MM.1S (cell line): ENCODE data around the gene MACROD2.
"Not testable (repeated sequence)": the region's sequence is repeated elsewhere in the genome, so short reads cannot be mapped to it uniquely, and the experiment has no call there.

ENCODE experiments used
- DNase-seq: peaks from one replicate; pipeline ENCODE4 v3.0.0-alpha.2; 2015
- H2AFZ ChIP-seq: fragments of 300-600 bp; sonication (generic); 2 replicates; pipeline ENCODE4 v1.6.0; 2016; ENCODE audit warnings: antibody characterized with exemption, low read length
- H3F3A ChIP-seq: fragments of 300-600 bp; sonication (generic); 2 replicates; pipeline ENCODE4 v1.6.1; 2016; ENCODE audit warnings: mild to moderate bottlenecking, antibody characterized with exemption, low read length, moderate library complexity, mixed read lengths; ENCODE audit not compliant: insufficient read depth
- H3K27ac ChIP-seq: fragments of 300-600 bp; sonication (generic); 2 replicates; pipeline ENCODE4 v1.5.1; 2016; ENCODE audit warnings: mild to moderate bottlenecking, low read length
- H3K27me3 ChIP-seq: fragments of 300-600 bp; sonication (generic); replicated peaks from 2 replicates; pipeline ENCODE4 v1.6.0; 2016; ENCODE audit warnings: low read length; ENCODE audit not compliant: insufficient read depth
- H3K36me3 ChIP-seq: fragments of 300-600 bp; sonication (generic); replicated peaks from 2 replicates; pipeline ENCODE4 v1.6.1; 2016; ENCODE audit warnings: mild to moderate bottlenecking, low read length, mixed read lengths; ENCODE audit not compliant: insufficient read depth
- H3K4me1 ChIP-seq: fragments of 300-600 bp; sonication (generic); 2 replicates; pipeline ENCODE4 v1.6.1; 2016; ENCODE audit warnings: low read length, mixed read lengths
- H3K4me2 ChIP-seq: fragments of 300-600 bp; sonication (generic); 2 replicates; pipeline ENCODE4 v1.6.0; 2016; ENCODE audit warnings: low read depth, low read length
- H3K4me3 ChIP-seq: fragments of 300-600 bp; sonication (generic); 2 replicates; pipeline ENCODE4 v1.5.1; 2016; ENCODE audit warnings: low read length, mixed read lengths
- H3K79me2 ChIP-seq: fragments of 300-600 bp; sonication (generic); 2 replicates; pipeline ENCODE4 v1.6.1; 2016; ENCODE audit warnings: mixed run types, low read length, mixed read lengths
- H3K9ac ChIP-seq: fragments of 300-600 bp; sonication (generic); 2 replicates; pipeline ENCODE4 v1.6.1; 2016; ENCODE audit warnings: low read length, mixed read lengths
- H3K9me2 ChIP-seq: fragments of 300-600 bp; sonication (generic); replicated peaks from 2 replicates; pipeline ENCODE4 v1.6.1; 2016; ENCODE audit warnings: mild to moderate bottlenecking, low read length, mixed read lengths; ENCODE audit not compliant: insufficient read depth
- H3K9me3 ChIP-seq: fragments of 300-600 bp; sonication (generic); replicated peaks from 2 replicates; pipeline ENCODE4 v1.6.1; 2016; ENCODE audit warnings: mild to moderate bottlenecking, low read length, mixed read lengths; ENCODE audit not compliant: insufficient read depth
- H4K20me1 ChIP-seq: fragments of 300-600 bp; sonication (generic); 2 replicates; pipeline ENCODE4 v1.6.1; 2016; ENCODE audit warnings: mild to moderate bottlenecking, low read length, moderate library complexity, mixed read lengths; ENCODE audit not compliant: insufficient read depth
- CTCF ChIP-seq: fragments of 300-600 bp; sonication (generic); IDR thresholded peaks from 2 replicates; pipeline ENCODE4 v1.5.1; 2016; ENCODE audit warnings: antibody characterized with exemption, low read length, mixed read lengths
- EZH2 ChIP-seq: fragments of 300-600 bp; sonication (generic); optimal IDR thresholded peaks from 2 replicates; pipeline ENCODE3; 2017; ENCODE audit warnings: low read depth, mild to moderate bottlenecking, antibody characterized with exemption, low read length, mixed read lengths
- EZH2phosphoT487 ChIP-seq: fragments of 300-600 bp; sonication (generic); IDR thresholded peaks from 2 replicates; pipeline ENCODE4 v1.6.1; 2018; ENCODE audit warnings: antibody characterized with exemption, low read length

The MACROD2 gene

GRCh38 chr20:14207591-14207990 lies 212.3 kb downstream of the MACROD2 start:
- Histone ChIP-seq H3K27me3 (no peaks in the 10 kb centered on the region), H3K27ac (no peak overlapping the region)

GRCh38 chr20:14208956-14209355 lies 213.6 kb downstream of the MACROD2 start:
- H3K4me3 ChIP-seq = no peak overlapping the region
- H3K79me2 ChIP-seq = no peaks in the 10 kb centered on the region
- H3K9ac ChIP-seq = no peak overlapping the region
- no peak overlapping the region for H3K27ac ChIP-seq
- no peaks in the 10 kb centered on the region for H4K20me1 ChIP-seq
- TF ChIP-seq EZH2 (no peak), CTCF (no peak)
- H3K4me1 ChIP-seq = no peaks in the 10 kb centered on the region
- no peak overlapping the region for H3K4me2 ChIP-seq
- H3K9me2 ChIP-seq = no peaks in the 10 kb centered on the region
- H3K36me3 ChIP-seq = no peaks in the 10 kb centered on the region
- no peak for DNase-seq
- H3K27me3 ChIP-seq = no peaks in the 10 kb centered on the region
- H3F3A ChIP-seq = no peaks in the 10 kb centered on the region
- no peaks in the 10 kb centered on the region for H3K9me3 ChIP-seq
- no peak overlapping the region for H2AFZ ChIP-seq

More at GRCh38 chr20:14207591-14207990, 212.3 kb downstream of the MACROD2 start:
- H3F3A ChIP-seq = no peaks in the 10 kb centered on the region
- H3K4me3 ChIP-seq = no peak overlapping the region
- no peaks in the 10 kb centered on the region for H3K4me1 ChIP-seq
- no peaks in the 10 kb centered on the region for H3K9me3 ChIP-seq
- no peaks in the 10 kb centered on the region for H3K9me2 ChIP-seq
- H2AFZ ChIP-seq = no peak overlapping the region
- DNase-seq = no peak
- H3K79me2 ChIP-seq = no peaks in the 10 kb centered on the region
- H3K9ac ChIP-seq = no peak overlapping the region
- no peaks in the 10 kb centered on the region for H4K20me1 ChIP-seq
- no peak overlapping the region for H3K4me2 ChIP-seq
- H3K36me3 ChIP-seq = no peaks in the 10 kb centered on the region
- TF ChIP-seq CTCF = no peak
- TF ChIP-seq EZH2phosphoT487 = no peak
- no peak for TF ChIP-seq EZH2

GRCh38 chr20:14210146-14210545 lies 214.8 kb downstream of the MACROD2 start:
- Histone ChIP-seq H3F3A (no peaks in the 10 kb centered on the region), H3K4me1 (no peaks in the 10 kb centered on the region), H3K36me3 (no peaks in the 10 kb centered on the region), H3K27ac (no peak overlapping the region), H2AFZ (no peak overlapping the region), H3K79me2 (no peaks in the 10 kb centered on the region), H3K27me3 (no peaks in the 10 kb centered on the region), H4K20me1 (no peaks in the 10 kb centered on the region), H3K9ac (no peak overlapping the region), H3K9me3 (no peaks in the 10 kb centered on the region), H3K4me2 (no peak overlapping the region), H3K4me3 (no peak overlapping the region), H3K9me2 (no peaks in the 10 kb centered on the region)
- no peak for DNase-seq
- no peak for TF ChIP-seq EZH2

GRCh38 chr20:14214046-14214445 lies 218.7 kb downstream of the MACROD2 start:
- no peaks in the 10 kb centered on the region for H3K9me2 ChIP-seq
- no peak overlapping the region for H3K9ac ChIP-seq
- no peak for DNase-seq
- H3K4me1 ChIP-seq = no peaks in the 10 kb centered on the region
- H3F3A ChIP-seq = no peaks in the 10 kb centered on the region
- H2AFZ ChIP-seq = no peak overlapping the region
- H3K27me3 ChIP-seq = no peaks in the 10 kb centered on the region
- TF ChIP-seq EZH2 (no peak), CTCF (no peak), EZH2phosphoT487 (no peak)
- no peaks in the 10 kb centered on the region for H4K20me1 ChIP-seq
- H3K9me3 ChIP-seq = no peaks in the 10 kb centered on the region
- no peaks in the 10 kb centered on the region for H3K79me2 ChIP-seq
- no peak overlapping the region for H3K27ac ChIP-seq
- H3K36me3 ChIP-seq = no peaks in the 10 kb centered on the region
- H3K4me2 ChIP-seq = no peak overlapping the region
- H3K4me3 ChIP-seq = no peak overlapping the region

GRCh38 chr20:14215880-14216279 lies 220.6 kb downstream of the MACROD2 start:
- not testable (repeated sequence) for DNase-seq, H3K4me2 ChIP-seq, H3F3A ChIP-seq

More at GRCh38 chr20:14215880-14216279, 220.6 kb downstream of the MACROD2 start:
- H3K9me2 ChIP-seq, H3K27me3 ChIP-seq, H3K9me3 ChIP-seq, H3K36me3 ChIP-seq, H2AFZ ChIP-seq, H3K4me1 ChIP-seq, H3K79me2 ChIP-seq, H3K9ac ChIP-seq, H3K27ac ChIP-seq, H3K4me3 ChIP-seq, H4K20me1 ChIP-seq: not testable (repeated sequence)
